Measurements from ENCODE around the gene MACROD2.
"Not testable (repeated sequence)": the region's sequence is repeated elsewhere in the genome, so short reads cannot be mapped to it uniquely, and the experiment has no call there.

Gene MACROD2

DNA sequence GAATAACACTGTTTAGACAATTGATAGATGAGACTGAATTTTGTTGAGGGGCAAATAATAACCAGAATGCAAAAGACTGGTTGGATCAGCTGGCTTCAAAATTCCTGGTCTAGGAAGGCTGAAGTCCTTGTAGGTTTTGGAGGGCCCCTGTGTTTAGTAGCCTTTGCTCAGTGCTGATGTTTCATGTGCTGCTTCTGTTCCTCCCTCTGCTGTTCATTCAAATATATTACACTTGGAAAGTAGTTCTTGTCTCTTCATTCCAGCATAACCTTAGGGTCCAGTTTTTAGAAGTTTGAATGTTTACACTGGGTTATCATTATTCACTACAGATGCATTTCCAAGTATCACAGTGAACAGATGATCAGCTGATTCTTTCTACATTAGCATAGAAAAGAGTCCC is 269.6 kb downstream of the MACROD2 start:
- DNase-seq = no peak
- no peak for ATAC-seq

DNA sequence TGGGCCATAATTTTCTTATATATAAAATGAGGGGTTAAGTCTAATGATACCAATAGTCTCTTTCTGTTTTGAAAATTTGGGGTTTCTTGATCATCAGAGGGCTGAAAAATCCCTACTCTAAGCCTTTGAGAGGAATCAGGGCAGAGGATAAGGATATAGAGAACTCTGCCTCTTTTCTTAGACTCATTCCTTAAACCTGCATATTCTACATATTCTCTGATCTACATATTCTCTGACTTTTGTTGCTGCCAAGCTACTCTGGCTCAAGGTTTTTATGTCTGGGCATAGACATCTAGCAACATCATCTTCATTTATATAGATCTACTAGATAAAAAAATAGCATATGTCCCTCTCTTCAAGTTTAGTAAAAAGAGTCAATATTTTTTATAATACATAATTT is 270.9 kb downstream of the MACROD2 start:
- ATAC-seq (no peak), DNase-seq (no peak)

DNA sequence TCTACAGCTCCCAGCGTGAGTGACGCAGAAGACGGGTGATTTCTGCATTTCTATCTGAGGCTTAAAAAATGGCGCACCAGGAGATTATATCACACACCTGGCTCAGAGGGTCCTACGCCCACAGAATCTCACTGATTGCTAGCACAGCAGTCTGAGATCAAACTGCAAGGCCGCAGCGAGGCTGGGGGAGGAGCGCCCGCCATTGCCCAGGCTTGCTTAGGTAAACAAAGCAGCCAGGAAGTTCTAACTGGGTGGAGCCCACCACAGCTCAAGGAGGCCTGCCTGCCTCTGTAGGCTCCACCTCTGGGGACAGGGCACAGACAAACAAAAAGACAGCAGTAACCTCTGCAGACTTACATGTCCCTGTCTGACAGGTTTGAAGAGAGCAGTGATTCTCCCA is 275.4 kb downstream of the MACROD2 start:
- not testable (repeated sequence) for ATAC-seq, DNase-seq

DNA sequence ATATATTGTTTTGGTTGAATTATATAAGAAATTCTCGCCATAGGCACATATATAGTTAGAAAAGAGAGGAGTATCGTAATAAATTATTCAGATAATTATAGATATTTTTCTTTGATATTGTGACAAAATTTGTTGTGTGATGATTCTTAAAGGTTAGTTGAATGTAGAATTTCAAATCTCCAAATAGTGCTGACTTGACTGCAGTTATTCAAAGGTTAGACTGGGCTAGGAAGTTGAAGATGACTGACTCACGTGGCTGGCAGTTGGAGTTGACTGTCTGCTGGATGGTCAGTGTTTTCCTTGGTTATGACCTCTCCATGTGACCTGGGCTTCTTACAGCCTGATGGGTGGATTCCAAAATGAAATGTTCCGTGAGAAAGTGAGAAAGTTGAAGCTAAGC is 286.8 kb downstream of the MACROD2 start:
- DNase-seq = no peak
- no peak for ATAC-seq

DNA sequence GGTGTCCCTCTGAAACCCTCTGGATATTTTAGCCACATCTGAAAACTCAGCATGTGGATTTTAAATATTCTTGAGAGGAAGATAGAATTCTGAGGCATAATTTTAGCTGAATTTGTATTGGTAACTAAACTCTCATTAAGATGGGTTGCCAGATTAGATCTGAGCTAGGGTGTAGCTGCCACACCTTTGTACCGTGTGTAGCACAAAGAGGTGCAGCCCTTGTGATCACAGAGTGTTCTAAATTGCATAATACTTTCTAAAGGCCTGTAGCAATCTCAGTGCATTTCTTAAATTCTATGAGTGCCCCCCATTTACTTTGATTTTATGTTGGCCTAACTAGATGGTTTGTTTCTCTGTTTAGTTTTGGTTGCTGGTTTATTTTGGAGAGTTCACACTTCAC is 289.1 kb downstream of the MACROD2 start:
- DNase-seq (no peak), ATAC-seq (no peak)

DNA sequence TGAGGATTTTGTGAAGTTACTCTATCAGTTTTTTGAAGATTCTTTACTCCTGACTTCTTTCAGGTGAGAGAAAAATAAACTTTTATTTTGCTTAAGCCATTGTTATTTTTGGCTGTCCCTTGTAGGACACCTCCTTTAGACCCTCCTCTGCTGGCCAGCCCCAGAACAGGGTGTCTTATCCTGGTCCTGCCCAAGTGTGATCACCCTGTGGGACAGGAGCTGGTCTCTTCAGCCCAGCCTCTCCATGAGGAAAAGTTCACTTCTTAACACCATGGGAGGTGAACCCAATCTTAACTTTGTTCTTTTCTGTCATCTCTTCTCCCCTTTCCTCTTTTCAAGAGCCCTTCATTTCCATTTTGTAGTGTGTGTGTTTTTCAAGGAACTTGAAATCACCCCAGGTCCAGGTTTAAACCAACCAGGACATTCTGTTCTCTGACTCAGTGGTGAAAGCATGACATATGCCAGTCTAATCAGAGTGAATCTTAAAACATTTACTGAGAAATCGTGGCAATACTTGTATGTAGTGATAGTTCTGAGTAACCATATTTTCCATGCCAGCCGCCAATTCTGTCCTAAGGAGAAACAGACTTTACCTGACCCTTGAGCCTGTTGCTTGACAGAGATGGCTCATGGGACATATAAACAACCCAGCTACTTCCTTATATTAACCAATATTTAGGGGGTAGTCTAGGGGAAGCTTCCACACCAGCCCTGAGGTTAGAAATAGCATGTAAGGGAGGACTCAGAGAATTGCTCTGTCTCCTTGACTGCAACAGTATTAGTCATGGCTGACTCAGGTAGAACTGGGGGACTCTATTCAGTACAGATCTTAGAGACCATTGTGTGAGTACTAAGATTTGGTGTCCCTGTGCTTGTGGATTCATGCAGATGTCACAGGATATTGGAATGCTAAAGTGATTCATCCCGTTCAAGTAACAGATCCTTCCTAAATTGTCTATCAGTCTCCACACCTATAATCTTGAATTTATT is 293.3 kb downstream of the MACROD2 start:
- ATAC-seq (no peak), DNase-seq (no peak)

DNA sequence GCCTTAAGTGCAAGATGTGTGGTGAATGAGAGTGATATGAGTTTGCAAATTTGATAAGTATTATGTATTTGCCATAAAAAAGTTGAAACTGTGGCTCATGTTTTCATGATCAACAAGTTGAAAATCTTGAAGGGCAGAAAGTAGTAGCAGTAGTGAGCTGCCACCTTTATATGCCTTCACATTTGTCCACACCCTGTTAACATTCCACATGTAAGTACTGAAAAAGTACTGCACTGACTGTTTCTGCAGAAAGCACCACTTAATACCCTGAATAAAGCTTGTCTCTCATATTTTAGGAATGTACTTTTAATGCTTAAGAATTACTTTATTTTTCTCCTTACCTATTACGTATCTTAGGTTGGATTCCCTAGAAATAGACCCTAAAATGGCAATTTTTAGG is 296.2 kb downstream of the MACROD2 start:
- DNase-seq = no peak
- ATAC-seq = no peak

DNA sequence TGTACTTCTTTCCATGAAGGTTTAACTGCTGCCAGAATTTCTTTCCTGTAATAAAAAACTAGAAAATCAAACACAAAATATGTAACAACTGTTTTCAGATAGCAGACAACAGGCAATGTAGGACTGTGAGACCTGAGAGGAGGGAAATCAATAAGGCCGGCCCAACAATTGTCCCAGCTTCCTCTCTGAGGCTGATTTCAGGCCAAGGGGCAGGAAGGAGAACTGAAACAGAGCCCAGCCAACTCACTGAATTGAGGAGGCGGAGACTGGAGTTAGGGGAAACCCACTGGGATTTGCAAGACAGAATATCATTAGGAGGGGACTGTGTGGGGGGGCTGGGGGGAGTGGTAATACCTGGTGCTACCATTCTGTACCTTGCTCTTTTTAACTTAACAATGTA is 299.9 kb downstream of the MACROD2 start:
- ATAC-seq = no peak

DNA sequence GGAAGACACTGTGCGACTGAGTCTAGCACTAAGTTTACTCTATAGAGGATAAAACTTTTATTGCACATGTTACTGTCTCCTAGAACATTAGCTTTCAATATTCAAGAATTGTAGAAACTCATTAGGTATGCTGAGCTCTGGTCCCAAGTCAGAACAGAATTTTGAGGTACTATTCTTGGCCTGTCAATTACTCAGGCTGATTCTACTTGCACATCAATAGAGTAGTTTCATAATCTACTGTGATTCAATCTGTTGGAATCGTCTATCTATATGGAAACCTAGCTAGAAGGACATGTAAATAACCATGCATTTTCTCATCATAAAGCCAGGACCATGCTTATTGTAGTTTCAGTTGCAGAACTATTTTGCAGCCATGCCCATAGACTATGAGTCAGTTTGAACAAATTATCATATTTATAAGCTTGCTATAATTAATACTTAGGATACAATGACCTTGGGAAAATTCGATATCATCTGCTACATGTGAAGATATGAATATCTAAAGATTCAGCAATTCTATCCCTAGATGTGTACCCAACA is 300.5 kb downstream of the MACROD2 start:
- DNase-seq (no peak), ATAC-seq (no peak)

More for the DNA sequence above, 299.9 kb downstream of the MACROD2 start:
- DNase-seq = no peak

DNA sequence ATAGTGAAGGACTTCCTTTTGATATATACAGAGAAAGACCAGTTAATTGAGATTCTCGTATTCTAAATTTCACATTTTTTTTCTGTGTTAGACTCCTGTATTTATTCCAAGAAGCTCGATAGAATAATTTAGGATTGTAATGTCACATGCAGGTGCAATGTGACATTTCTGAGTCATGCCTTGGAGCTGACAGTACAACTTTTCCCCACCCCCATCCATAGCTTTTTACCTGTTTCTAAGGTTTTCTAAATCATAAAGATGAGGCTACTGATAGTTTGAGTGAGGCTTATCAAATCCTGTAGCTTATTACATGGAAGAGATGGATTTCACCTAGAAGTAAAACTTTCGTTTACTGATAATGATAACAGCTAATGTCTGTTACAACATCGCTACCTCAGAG is 304.5 kb downstream of the MACROD2 start:
- ATAC-seq = no peak
- DNase-seq = no peak

DNA sequence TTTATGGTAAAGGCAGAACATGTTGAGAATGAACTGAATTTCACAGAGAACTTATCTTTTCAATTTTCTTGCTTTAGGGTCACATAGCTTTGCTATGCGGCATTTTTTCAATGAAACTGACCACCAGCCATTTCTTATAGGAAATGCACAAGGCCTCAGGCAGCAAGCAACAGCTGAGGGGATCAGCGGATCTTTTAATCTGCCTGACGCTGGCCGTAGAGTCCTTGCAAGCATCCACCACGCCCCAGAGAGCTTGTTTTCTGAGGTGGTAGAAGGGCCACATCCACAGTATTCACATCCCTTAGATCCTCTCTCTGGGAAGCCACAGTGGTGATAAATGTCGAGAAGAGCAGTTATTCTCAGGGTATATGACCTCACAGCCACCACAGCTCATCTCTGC is 307.8 kb downstream of the MACROD2 start:
- ATAC-seq (no peak), DNase-seq (no peak)

DNA sequence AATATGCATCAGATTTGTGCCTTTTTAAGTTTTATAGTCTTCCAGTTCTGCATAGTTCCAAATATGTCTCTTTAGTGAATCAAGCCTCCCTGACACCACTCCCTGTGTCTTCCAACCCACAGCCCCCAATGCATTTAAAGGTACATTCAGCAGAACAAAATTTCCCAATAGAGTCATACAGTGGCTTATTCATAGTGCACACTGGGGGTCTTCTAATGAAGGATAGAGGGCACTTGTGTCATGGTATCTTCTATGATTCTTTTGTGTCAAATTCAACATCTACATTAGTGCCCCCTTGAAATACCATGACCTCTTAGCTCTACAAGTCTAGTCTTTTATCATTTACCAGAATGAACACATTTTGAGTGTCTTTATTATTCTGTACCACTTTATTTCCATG is 308.3 kb downstream of the MACROD2 start:
- no peak for DNase-seq
- ATAC-seq = no peak

DNA sequence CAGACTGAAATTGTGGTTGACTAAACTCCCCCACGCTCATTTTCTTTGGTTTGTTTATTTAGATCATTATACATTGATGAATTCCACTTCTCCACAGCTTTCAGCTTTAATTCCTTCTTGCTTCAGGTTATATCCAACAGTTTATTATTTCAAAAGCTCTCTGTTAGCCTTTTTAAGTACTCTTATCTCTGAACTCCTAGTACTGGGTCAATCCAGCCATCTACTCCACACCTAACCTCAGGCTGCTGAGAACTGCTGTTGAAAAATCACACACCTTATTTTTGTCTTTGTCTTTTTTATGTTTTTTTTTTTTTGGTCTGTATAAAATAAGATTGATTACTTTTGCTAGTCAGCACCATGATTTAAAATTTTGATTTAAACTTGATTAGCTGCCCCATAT is 309.2 kb downstream of the MACROD2 start:
- ATAC-seq = no peak
- no peak for DNase-seq

DNA sequence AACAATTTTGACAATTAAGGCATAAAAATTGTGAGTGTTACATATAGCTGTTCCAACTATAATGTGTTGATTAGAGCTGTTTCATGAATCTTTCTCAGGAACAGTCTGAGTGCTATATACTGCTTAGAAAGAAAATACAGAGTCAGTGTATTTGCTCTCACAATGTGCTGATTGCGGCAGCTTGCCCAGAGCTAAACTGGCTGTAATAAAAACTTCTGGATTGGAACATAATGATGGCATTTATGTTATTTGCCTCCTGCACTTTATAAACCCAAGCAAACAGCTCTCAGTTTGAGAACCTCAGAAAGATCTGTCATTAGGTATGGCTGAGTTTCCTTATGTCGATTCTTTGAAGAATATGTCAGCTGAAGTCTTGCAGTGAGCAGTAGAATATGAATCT is 312.6 kb downstream of the MACROD2 start:
- ATAC-seq (no peak), DNase-seq (no peak)

DNA sequence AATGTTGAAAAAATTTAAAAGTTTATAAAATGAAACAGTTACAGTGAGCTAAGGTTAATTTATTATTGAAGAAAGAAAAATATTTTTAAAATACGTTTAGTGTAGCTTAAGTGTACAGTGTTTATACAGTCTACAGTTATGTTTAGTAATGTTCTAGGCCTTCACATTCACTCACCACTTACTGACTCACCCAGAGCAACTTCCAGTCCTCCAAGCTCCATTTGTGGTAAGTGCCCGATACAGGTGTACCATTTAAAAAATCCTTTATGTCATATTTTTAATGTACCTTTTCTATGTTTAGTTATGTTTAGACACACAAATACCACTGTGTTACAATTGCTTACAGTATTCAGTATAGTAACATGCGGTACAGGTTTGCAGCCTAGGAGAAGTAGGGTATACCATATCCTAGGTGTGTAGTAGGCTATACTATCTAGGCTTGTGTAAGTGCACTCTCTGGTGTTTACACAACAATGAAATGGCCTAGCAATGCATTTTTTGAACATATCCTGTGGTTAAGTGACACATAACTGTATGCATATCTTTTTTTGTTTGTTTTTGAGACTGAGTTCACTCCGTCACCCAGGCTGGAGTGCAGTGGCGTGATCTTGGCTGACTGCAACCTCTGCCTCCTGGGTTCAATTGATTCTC is 315.8 kb downstream of the MACROD2 start:
- ATAC-seq (no peak), DNase-seq (no peak)

DNA sequence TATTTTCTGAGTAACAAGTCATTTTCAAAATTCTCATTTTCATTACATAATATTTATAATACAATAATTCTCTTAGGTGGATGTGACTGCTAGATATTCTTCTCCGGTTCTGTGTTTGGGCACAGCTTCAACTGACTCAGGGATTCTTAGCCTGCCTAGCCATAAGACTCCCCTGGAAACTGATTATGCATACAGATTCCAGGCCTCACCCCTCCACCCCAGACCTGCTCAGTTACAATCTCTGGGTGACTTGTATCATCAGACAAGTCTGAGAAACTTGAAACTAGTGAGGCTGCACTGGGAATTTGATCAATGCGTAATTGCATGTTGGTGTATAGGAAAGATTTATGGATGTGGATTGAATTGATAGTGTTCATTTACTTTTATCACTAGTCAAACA is 316.7 kb downstream of the MACROD2 start:
- DNase-seq = no peak
- no peak for ATAC-seq

DNA sequence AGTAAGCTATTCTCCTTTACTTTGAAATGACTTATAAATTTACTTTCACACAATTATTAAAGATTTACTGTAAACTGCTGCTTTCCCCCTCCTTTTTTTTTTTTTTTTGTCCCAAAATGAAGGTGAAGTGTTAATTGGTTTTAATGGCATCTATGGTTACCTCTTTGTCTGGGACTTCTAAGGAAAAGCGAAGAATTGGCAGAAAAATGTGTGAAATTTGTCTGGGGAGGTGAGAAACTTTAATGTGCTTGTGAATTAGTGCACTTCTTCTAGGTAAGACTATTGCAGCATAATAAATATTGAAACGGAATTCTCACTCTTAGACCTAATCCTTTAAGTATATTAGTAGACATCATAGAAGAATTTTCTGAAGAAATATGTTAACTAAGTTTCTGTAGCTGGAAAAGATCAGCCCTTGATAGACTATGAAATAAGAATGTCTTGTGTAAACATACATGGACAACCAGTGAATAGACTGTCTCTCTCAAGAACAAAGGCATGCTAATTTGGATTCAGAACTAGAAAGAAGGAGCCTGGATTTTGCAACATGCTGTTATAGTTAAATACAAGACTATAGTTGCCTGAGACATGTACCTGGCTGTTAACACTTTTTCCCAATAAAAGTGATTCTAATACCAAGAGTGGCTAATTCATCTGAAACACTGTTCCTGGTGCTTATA is 318.2 kb downstream of the MACROD2 start:
- ATAC-seq (no peak), DNase-seq (no peak)

DNA sequence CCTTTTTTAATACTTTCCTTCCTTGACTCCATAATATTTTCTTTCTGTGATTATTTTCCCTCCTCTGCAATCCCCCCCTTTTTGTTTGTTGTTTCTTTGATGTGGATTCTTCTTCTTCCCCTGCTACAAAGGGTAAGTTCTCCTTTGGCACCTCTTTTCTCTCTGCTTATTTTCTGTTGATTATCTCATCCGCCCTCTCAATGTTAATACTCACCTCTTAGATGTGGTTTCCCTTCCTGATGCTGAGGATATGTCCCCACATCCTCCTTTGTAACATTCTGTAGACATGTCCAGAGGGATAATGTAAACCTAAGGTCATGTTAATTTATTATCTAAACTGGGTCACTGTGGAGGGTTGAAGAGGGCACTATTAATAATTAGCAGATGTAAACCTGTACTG is 324.4 kb downstream of the MACROD2 start:
- ATAC-seq = no peak
- no peak for DNase-seq

DNA sequence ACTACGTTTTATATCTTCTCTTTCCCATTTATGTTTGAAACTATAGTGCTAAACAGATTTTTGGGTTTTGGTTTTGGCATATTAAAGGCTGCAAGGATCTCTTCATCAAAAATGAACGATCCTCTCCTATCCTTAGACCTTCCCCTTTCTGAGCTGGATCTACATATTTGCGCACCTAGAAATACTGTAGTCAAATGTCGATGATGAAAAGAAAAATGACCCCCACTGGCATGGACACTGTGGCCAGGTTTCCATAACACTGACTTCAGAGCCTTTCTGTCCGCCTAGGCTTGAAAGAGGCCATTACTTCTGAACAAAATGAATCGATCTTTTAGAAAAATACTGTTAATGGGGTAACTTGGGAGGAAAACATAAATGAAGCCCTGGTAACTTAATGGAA is 336.3 kb downstream of the MACROD2 start:
- ATAC-seq (no peak), DNase-seq (no peak)

DNA sequence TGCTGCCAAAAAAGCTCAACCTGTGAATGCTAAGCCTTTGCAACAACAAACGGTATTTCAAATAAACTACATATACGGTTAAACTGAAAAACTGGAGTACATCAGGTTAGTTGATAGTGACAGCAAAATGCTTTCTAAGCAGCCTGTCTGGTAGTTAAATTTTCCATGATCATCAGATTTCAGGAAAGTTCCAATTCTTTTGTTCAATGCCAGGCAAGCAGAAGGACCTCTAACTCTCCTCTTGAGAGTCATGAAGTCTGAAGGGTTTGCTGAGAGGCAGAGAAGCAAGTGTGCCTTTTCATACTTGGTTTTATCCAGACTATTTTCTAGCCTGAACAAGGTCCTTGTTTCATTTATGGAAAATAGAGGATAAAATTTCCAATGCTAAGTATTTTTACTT is 337.6 kb downstream of the MACROD2 start:
- no peak for ATAC-seq
- no peak for DNase-seq

DNA sequence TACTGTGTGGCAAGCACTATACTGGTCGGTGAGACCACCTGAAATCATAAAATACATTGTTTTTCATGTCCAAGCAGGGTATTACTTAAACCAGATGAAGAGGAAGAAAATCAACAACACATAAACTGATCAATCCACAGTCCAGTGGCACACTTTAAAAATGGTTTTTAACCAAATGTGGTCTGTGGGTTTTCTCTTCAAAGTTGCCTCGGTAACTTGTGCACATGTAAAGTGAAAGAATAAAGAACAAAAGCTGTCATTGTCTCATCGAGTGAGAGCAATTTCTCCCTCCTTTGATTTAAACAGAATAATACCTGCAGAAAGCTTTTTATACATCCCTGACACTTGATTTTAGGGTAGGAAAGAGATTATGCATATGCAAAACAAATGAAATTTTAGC is 338.4 kb downstream of the MACROD2 start:
- DNase-seq = no peak
- no peak for ATAC-seq

DNA sequence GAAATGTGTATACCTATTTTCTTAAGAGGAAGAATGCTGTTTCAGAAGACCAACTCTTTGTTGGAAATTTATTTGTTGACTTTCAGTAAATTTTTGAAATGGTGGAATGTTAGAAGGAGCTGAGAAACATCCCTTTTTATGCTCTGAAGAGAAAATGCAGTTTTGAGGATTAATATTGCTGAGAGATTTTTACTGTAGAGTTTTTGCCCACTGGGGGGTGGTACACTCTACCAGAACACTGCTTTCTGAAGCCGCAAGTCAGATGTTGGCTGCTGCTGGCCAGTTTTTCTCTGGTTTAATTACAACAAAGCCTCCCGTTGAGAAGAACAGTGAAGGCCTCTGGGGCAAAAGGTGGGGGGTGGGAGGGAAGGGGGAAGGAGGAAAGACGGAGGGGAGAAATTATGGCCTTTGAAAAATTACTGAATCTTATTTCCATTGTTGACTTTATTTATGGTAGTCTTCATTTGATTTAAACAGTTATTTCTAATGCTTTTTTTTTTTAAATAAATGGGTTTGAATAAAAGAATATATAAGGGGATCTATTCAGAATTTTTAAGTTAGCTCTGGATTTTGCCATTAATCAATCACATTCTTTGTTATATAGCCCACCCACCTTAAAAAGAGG is 339.1 kb downstream of the MACROD2 start:
- ATAC-seq = no peak
- no peak for DNase-seq

All from stimulated activated naive CD8-positive, alpha-beta T cell treated with anti-CD3 and anti-CD28 coated beads, Interleukin-15, Interleukin-2, amounts not matched to agents 100 U/mL and 50 U/mL, for 24 hours (primary cell).